Cardiac muscle cell (in vitro differentiated cells and primary cell): ENCODE results near the gene MTF1. TPM values are rescaled to one million over a fixed set of nuclear protein-coding genes. Genes with fewer than 3 reads are reported as not detected.

Source experiments
- DNase-seq, 2 donors: peaks; one replicate each; pipeline versions ENCODE4 v3.0.0 to v3.0.0-alpha.2; 2010 to 2017; ENCODE audit warnings: low read depth in 1 of 2, low spot score in 1 of 2
- H3K27ac ChIP-seq: fragments of 200-600 bp; sonication (generic); 2 replicates; pipeline ENCODE4 v1.5.1; 2016
- H3K27me3 ChIP-seq: fragments of 200-600 bp; sonication (generic); 2 replicates; pipeline ENCODE4 v1.6.0; 2016; ENCODE audit warnings: control low read depth
- H3K36me3 ChIP-seq: fragments of 200-600 bp; sonication (generic); 2 replicates; pipeline ENCODE4 v1.5.1; 2016; ENCODE audit warnings: control low read depth
- H3K4me1 ChIP-seq: fragments of 200-600 bp; sonication (generic); 2 replicates; pipeline ENCODE4 v1.8.1; 2017; ENCODE audit warnings: low read depth, mild to moderate bottlenecking, mixed run types
- H3K4me3 ChIP-seq: fragments of 200-600 bp; sonication (generic); 2 replicates; pipeline ENCODE4 v1.5.1; 2016; ENCODE audit warnings: mild to moderate bottlenecking
- H3K9me3 ChIP-seq: fragments of 200-600 bp; sonication (generic); 2 replicates; pipeline ENCODE4 v1.5.1; 2017; ENCODE audit warnings: low read depth, mild to moderate bottlenecking, control low read depth
- CTCF ChIP-seq: IDR thresholded peaks from 2 replicates; pipeline ENCODE4 v1.5.1; 2012; ENCODE audit warnings: low read depth, mild to moderate bottlenecking, low read length
- polyA plus RNA-seq: library from polyadenylated mRNA; unstranded; fragments of >200 nt; fragmentation: Nextera tagmentation; extraction: Ambion mirVana; gene quantifications from 2 replicates; pipeline ENCODE4 v1.2.1, GENCODE V29; 2016
- total RNA-seq: library from RNA; depleted of rRNA; stranded (reverse); fragments of >200 nt; gene quantifications from 2 replicates; pipeline ENCODE4 v1.2.3, GENCODE V29; 2016

The MTF1 gene
- total and polyA plus RNA-seq, 2 experiments from 2014 or later: 1.6 to 5.7 TPM

GRCh38 chr1:37808369-37809319, 50.7 kb downstream of the MTF1 start:
- Histone ChIP-seq H3K4me1 (peaks cover 5% of the 10 kb centered on the region), H3K4me3 (peak overlapping the region; percentile 56), H3K27me3 (no peaks in the 10 kb centered on the region), H3K36me3 (peaks cover 18% of the 10 kb centered on the region), H3K27ac (peak overlapping the region; percentile 90), H3K9me3 (no peaks in the 10 kb centered on the region)
- peak; percentile 7 for TF ChIP-seq CTCF
- peak; percentile 87 to 90 for DNase-seq

GRCh38 chr1:37807555-37808368, 51.6 kb downstream of the MTF1 start, which contains the start of the genes C1orf122 and YRDC:
Gene C1orf122, plus strand, starts transcription at chr1:37807790. Its CDS starts 615 bp downstream, at chr1:37808405.
Gene YRDC, minus strand, starts transcription at chr1:37808208. Its CDS starts 28 bp downstream, at chr1:37808180.
- H3K27ac ChIP-seq: peak within 1 kb of the TSS; percentile 90
- H3K36me3 ChIP-seq: peaks cover 26% of the 10 kb centered on the region
- DNase-seq: peak; percentile 95 to 97
- peaks cover 5% of the 10 kb centered on the region for H3K4me1 ChIP-seq
- no peak for TF ChIP-seq CTCF
- no peaks in the 10 kb centered on the region for H3K27me3 ChIP-seq
- H3K9me3 ChIP-seq: no peaks in the 10 kb centered on the region
- H3K4me3 ChIP-seq: peak within 1 kb of the TSS; percentile 56

- H3K27me3 ChIP-seq: no peaks in the 10 kb centered on the region
- peaks cover 5% of the 10 kb centered on the region for H3K4me1 ChIP-seq
- no peaks in the 10 kb centered on the region for H3K9me3 ChIP-seq
- DNase-seq: no peak
- peak overlapping the region; percentile 56 for H3K4me3 ChIP-seq
- H3K27ac ChIP-seq: peak overlapping the region; percentile 90
- peaks cover 30% of the 10 kb centered on the region for H3K36me3 ChIP-seq
- TF ChIP-seq CTCF: no peak
Measured at GRCh38 chr1:37807220-37807554, 52.2 kb downstream of the MTF1 start.

- TF ChIP-seq CTCF: no peak
- peaks cover 30% of the 10 kb centered on the region for H3K36me3 ChIP-seq
- H3K4me1 ChIP-seq: no peaks in the 10 kb centered on the region
- no peak overlapping the region for H3K27ac ChIP-seq
- H3K9me3 ChIP-seq: no peaks in the 10 kb centered on the region
- no peak overlapping the region for H3K4me3 ChIP-seq
- no peak for DNase-seq
- H3K27me3 ChIP-seq: no peaks in the 10 kb centered on the region
Measured at GRCh38 chr1:37802439-37802838, 57.0 kb downstream of the MTF1 start.

GRCh38 chr1:37797750-37798345, 61.5 kb downstream of the MTF1 start:
- DNase-seq: peak in 1 of 2 donors; percentile 67
- H3K4me3 ChIP-seq: no peak overlapping the region
- TF ChIP-seq CTCF: no peak
- no peaks in the 10 kb centered on the region for H3K9me3 ChIP-seq
- H3K27ac ChIP-seq: no peak overlapping the region
- no peaks in the 10 kb centered on the region for H3K4me1 ChIP-seq
- H3K36me3 ChIP-seq: peaks cover 4% of the 10 kb centered on the region
- peaks cover 23% of the 10 kb centered on the region for H3K27me3 ChIP-seq
